Measurements from ENCODE around the gene TMEM108.

DNA sequence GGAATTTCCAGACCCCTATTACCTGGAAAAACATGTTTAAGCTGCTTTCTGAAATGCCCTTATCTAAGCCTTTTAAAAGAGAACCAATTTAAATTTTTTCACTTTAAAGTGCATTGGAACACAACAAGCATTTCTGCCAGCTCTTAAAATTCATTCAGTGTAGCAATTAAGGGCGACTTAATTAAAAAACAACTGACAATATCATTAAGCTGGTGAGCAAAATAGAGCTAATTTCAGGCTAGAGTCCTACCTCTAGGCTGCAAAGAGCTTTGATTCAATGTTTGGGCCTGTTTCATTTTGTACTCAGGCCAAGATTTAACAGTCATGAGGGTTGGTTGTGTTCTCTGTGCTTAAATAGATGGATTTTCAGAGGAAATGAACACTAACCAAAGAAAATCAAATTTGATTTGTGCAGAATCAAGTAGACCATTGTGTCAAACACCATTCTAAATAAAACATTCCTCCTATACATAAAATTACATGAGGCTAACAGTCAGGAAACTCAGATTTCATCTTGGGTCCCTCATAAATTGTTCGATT is 114.6 kb downstream of the TMEM108 start:
- TF ChIP-seq, protein P1, sequence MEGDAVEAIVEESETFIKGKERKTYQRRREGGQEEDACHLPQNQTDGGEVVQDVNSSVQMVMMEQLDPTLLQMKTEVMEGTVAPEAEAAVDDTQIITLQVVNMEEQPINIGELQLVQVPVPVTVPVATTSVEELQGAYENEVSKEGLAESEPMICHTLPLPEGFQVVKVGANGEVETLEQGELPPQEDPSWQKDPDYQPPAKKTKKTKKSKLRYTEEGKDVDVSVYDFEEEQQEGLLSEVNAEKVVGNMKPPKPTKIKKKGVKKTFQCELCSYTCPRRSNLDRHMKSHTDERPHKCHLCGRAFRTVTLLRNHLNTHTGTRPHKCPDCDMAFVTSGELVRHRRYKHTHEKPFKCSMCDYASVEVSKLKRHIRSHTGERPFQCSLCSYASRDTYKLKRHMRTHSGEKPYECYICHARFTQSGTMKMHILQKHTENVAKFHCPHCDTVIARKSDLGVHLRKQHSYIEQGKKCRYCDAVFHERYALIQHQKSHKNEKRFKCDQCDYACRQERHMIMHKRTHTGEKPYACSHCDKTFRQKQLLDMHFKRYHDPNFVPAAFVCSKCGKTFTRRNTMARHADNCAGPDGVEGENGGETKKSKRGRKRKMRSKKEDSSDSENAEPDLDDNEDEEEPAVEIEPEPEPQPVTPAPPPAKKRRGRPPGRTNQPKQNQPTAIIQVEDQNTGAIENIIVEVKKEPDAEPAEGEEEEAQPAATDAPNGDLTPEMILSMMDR (IDR thresholded peaks at IDR 0.05), result no peak
- TF ChIP-seq POLR2A (IDR thresholded peaks at IDR 0.05), result no peak
